ENCODE data around the gene PPP1R37. TPM values are rescaled to one million over a fixed set of nuclear protein-coding genes. Genes with fewer than 3 reads are reported as not detected.

Gene PPP1R37
- polyA plus RNA-seq, 1 donor: 22.1 TPM

GRCh38 chr19:45136507-45137178 lies 43.7 kb downstream of the PPP1R37 start:
- no peak for DNase-seq (ENCODE audit: low read depth)

GRCh38 chr19:45137179-45137761 lies 44.3 kb downstream of the PPP1R37 start:
- DNase-seq (ENCODE audit: low read depth): no peak

GRCh38 chr19:45138303-45138751 lies 45.3 kb downstream of the PPP1R37 start:
- DNase-seq (ENCODE audit: low read depth): no peak

- DNase-seq (ENCODE audit: low read depth): no peak
These were observed 46.5 kb downstream of the PPP1R37 start for GRCh38 chr19:45139286-45140143.

GRCh38 chr19:45140144-45140503 lies 47.1 kb downstream of the PPP1R37 start:
- no peak for DNase-seq (ENCODE audit: low read depth)

GRCh38 chr19:45140533-45140932 lies 47.6 kb downstream of the PPP1R37 start:
- DNase-seq (ENCODE audit: low read depth): no peak

- no peak for DNase-seq (ENCODE audit: low read depth)
These were observed 48.4 kb downstream of the PPP1R37 start for GRCh38 chr19:45141203-45141900.

GRCh38 chr19:45142016-45142725 lies 49.2 kb downstream of the PPP1R37 start:
- no peak for DNase-seq (ENCODE audit: low read depth)

GRCh38 chr19:45142726-45143110 lies 49.7 kb downstream of the PPP1R37 start:
- no peak for DNase-seq (ENCODE audit: low read depth)

- no peak for DNase-seq (ENCODE audit: low read depth)
These were observed 51.7 kb downstream of the PPP1R37 start for GRCh38 chr19:45144431-45145269.

- DNase-seq (ENCODE audit: low read depth): no peak
These were observed 52.6 kb downstream of the PPP1R37 start for GRCh38 chr19:45145270-45146189.

- no peak for DNase-seq (ENCODE audit: low read depth)
These were observed 53.3 kb downstream of the PPP1R37 start for GRCh38 chr19:45146251-45146650.

GRCh38 chr19:45146741-45147205 lies 53.8 kb downstream of the PPP1R37 start:
- DNase-seq (ENCODE audit: low read depth): no peak

GRCh38 chr19:45147835-45148676 lies 55.1 kb downstream of the PPP1R37 start:
- no peak for DNase-seq (ENCODE audit: low read depth)

- DNase-seq (ENCODE audit: low read depth): no peak
These were observed 56.1 kb downstream of the PPP1R37 start for GRCh38 chr19:45149129-45149528.

- DNase-seq (ENCODE audit: low read depth): no peak
These were observed 57.2 kb downstream of the PPP1R37 start for GRCh38 chr19:45150180-45150579.

GRCh38 chr19:45150751-45151281 lies 57.8 kb downstream of the PPP1R37 start:
- DNase-seq (ENCODE audit: low read depth): no peak

- DNase-seq (ENCODE audit: low read depth): no peak
These were observed 58.3 kb downstream of the PPP1R37 start for GRCh38 chr19:45151320-45151719.
